Hypothalamus (tissue), 51 donors: ENCODE results near the gene DLG2.

ENCODE experiments used
- DNase-seq, 51 donors: peaks; one replicate each; lab custom pipeline; 2025; lab: John Stamatoyannopoulos, UW

DLG2 gene

DNA sequence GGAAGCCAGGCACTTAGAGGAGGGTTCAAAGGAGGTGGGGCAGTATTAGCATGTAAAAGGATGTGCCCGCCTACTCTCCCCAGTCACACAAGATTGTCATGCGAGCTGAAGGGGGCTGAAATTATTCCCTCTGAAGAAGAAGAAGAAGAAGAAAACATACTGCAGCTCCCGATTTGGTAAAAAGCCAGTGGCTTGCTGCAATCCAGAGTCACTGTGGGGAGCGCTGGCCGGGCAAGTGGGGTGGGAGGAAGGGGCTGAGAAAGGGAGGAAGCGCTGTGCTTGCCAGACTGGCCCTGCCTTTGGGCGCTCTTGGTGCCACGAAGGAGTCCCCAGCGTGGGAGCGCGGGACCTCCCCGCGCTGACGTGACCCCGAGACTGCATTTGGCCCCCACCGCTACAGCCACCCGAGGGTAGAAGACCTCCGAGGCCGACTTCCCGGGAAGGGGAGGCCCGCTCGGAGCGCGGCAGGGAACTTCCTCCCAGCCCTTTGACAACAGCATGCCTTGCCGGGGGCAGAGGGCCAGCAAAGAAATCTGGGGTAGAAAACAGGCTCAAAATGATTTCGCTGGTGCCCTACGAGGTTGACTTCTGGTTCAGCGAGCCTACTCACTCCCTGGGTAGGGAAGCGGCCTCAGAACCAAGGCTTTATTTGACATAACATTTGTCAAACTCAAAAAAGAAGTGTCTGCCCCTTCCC lies 906.3 kb downstream of the DLG2 start:
- peak in 37 of 51 donors; percentile 8 to 71 (median 28) for DNase-seq

DNA sequence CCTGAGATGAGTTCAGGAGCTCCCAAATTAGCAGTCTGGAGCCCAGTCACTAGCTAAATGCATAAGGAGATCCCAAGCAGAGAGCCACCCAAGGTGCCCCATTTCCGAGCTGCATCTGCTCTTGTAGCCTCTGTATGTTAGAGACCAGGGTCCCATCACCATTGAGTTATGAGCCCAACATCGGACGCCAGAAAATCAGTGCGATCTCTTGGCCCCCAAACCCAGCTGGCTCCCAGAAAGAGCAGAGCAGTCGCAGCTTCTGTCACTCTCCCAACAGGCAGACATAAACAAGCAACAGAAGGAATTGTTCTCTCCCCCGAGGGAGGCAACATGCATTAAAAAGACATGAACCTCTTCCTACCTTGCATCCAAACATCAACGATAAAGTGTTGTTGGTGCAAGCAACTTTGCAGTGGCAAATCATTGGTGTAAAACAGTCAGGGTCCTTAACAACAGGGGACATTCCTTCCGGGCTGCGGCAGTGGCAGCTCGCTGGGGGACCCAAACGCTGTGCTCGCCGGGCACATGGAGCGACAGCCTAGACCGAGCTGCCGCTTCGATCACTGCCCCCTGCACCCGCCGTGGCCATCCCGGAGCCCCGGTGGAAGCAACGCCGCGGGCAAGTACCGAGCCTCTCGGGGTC lies 907.1 kb downstream of the DLG2 start:
- DNase-seq, result peak in 28 of 51 donors; percentile 1 to 69 (median 15)

DNA sequence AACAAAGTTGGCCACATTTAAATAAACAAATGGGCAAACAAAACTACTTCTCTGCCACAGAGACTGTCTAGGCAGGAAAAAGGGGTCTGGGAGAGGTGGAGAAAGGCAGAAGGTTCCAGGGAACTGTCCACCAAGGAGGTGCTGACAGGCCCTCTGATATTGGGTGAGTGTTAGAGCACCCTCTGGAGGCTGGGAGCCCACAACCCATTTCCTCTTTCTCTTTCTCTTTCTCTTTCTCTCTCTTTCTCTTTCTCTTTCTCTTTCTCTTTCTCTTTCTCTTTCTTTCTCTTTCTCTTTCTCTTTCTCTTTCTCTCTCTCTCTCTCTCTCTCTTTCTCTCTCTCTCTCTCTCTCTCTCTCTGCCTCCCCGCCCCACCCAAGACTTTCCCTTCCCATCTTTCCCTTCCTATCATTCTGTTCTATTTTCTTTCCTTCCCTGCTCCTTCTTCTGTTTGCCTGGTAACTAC lies 912.8 kb downstream of the DLG2 start:
- peak in 14 of 51 donors; percentile 1 to 29 (median 8) for DNase-seq

DNA sequence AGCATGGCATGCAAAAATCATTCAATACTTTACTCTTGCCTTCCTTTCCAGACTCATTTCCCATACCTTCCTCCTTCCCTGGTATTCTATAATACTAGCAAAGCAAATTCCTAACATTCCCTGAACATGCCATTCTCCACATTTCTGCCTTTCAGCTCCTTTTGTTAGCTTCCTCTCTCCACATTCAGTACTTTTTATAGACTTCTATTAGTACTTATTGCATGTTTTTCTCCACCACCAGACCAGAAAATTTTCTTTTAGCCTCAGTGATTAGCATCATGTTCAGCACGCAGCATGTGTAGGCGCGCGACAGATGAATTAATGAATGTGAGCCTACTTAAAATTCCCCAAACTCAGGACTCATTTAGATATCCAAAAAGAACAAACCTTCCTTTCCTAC lies 935.3 kb downstream of the DLG2 start:
- no peak for DNase-seq

DNA sequence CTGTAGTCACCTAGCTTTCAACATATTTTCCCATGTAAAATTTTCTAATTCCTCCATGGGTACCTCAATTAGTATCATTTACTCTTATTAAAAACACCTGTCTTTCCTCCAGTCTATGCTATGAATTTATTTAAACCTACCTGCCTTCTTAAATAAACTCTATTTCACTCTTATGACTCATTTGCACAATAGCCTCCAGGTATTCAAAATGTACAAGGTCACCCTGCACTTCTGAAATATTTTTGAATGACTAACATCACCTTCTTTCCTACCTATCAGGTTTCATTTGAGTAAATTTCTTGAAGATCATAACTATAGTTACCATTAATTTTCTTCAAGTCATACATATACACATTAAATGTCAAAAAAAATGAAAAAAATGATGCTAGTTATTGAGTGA lies 939.7 kb downstream of the DLG2 start:
- no peak for DNase-seq

DNA sequence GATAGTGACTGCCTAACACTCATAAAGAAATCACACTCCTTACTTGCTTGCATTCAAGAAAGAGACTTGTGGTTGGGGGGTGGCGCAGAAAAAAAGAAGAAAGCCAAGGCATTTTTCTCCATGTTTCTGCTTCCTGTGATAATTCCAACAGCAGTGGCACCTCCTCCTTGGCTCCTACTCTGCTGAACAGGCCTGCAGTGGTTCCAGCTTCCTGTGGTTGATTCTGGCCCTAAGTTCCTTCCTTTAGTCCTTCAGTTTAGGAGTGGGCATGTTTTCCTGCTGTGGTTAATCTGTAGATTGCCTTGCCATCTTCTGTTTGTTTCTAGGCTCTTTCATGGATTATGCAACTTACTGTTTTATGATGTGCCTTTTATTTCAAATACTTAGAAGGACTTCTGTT lies 940.4 kb downstream of the DLG2 start:
- DNase-seq, result no peak

DNA sequence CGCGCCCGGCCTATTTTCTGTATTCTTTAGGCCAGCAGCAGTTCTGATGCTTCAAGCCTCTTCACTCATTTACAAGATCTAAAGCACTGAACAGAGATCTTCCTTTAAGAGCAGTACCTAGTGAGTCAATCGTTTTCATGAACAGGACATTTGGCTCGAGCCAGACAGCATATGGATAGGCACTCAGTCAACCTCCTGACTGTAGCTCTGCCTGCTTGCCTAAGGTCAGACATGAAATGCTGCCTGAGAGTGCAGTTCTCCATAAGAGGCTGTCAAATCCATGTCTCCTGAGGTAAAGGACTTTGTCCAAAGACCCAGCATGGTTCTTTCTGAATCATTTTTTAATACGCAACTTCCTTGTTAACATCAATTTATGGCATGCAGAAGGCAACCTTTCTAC lies 941.2 kb downstream of the DLG2 start:
- DNase-seq, result no peak

GRCh38 chr11:84685149-84685548 lies 942.0 kb downstream of the DLG2 start:
- DNase-seq, result no peak

- no peak for DNase-seq
Measured at GRCh38 chr11:84681456-84681855, 945.7 kb downstream of the DLG2 start.

DNA sequence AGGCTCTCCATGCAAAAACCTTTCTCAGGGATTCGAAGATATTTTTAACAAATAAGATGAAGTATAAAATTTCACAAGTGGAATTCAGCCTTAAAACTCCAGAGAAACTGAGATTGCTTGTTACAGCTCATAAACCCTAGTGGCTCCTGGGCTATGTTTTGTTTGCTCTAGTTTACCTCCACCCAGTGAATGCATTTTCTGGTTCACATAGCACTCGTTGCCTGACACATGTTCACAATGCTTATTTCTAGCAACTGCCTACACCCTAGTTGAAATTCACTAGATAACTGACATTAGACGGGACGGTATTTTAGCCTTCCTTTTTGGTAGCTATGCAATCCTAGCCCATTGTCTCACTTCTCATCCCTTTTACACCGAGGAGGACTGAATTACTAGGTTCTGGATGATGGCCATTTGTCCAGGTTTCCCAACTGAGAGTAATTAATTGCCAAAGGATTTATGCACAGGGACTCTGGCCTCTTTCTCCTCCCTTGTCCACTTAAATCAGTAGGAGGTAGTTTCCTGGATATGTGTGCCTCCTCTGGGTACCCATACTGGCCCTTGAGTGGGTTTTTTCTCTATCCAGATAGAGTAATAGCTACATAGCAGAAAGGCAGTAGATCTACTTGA lies 951.6 kb downstream of the DLG2 start:
- DNase-seq, result no peak

DNA sequence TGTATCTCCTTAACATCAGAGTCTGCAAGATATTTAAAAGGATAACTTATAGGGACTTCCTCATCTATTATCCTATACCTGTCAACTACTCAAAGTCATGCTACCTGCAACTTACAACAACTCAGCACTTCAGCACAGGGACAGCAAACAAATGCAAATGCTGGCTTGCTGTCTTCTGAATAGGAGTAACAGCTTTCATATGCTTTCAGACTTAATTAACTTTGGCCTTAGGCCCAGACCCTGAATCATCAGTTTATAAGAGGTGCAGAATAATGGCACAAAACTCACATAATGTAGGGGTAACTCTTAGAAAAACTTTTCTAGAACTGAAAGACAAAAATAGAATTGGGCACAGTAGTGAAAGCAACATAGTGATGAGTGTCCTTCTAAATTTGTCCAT lies 953.4 kb downstream of the DLG2 start:
- peak in 5 of 51 donors; percentile 1 to 36 (median 9) for DNase-seq

DNA sequence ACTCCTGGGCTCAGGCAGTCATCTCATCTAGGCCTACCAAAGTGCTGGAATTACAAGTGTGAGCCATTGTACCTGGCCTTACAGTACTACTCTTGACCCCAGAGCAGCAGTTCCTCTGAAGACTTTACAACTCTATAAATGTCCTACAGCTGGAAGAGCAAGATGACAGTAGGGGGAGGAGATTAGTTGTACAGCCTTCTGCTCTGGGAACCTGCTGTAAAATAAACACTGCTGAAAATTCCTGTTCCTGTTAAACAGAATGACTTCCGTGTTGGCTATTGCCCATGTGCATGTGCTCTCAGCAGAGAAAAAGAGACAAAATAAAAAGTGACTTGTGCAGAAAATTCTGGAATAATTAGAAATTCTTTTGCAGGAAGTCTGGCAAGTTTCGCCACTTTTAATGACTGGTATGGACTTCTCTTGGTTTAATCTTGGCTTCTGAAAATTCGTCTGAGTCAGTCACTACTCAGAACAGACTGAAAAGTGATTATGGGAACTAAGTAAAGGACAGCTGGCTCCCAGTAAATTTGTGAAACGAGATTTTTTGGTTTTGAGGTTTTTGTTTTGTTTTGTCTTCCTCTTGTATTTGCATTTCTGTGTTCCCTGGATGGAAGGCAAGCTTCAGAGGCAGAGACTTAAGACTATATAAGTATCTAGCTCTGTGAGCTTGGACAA lies 955.7 kb downstream of the DLG2 start:
- DNase-seq, result no peak

DNA sequence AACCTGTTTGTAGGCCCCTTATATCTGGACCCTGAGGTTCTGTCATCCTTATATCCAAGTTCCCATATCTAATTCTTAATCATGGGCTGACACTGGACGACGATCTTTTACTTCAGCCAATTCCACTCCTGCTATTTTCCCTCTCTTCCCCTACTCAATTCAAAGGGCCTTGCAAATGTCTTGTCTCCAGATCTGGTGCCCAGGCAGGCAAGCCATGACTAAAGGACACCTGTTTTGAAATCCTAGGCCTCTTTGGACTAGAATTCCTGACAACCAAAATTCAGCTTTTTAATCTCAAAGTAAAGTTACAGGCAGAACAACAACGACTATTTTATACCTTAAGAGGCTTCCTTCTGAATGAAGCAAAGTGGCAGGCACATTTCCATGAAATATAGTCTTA lies 963.4 kb downstream of the DLG2 start:
- DNase-seq, result no peak

DNA sequence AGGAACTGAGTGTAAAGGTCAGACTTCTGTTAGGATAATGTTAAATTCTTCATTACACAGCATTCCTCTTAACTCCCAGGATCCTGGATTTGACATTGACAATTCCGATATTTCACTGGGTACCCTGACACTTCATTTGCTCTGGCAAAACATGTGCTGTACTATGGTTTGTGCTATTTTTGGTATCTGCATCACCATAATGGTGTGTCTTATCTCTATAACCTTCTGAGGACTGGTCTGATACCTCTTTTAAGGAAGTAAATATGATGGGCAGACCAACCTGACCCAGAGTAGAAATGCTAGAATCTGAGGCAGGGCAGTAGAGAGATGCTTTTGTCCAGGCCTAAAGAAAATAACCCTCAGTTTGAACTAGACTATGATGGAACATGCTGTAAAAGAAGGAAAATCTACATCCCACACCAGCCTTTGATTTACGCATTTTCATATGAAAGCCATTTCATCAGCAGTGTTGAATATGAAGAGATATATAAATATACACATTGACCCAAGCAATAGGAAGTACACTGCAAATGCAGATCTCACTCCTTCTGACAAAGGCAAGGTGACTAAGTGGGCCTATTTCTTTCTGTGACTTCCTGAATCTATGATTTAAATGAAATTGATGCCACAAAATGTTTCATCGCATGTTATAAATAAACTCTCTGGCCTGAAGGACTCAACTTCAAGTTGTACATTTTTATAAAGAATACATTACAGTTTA lies 966.7 kb downstream of the DLG2 start:
- DNase-seq, result no peak

DNA sequence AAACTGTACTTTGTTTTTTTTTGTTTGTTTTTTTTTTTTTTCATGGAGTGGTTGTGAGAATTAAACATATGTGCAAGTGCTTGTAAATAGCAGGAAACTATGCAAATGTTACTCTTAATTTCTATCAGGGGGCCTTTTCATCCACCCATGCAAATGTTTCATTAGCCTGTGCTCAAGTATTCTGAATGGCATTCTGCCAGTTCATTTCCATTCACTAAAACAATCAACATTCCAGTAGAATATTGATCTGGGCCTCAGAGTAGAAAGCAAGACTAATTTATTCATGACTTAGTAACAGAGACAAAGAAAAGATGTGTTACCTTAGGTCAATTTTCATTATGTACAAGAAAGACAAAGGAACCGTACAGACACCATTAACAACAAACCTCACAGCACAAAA lies 971.4 kb downstream of the DLG2 start:
- DNase-seq, result no peak

DNA sequence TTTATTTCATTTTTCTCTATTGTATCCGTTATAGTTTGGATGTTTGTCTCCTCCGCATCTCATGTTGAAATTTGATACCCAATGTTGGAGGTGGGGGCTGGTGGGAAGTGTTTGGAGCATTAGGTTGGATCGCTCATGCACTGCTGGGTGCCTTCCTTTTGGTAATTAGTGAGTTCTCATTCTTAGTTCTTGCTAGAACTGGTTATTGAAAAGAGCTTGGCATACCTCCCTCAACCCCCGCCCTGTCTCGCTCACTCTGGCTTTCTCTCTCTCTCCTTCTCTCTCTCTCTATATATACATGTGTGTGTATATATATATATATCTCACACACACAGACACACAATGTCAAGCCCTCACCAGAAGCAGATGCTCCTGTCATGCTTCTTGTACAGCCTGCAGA lies 978.7 kb downstream of the DLG2 start:
- peak in 1 of 51 donors; percentile 5 for DNase-seq

DNA sequence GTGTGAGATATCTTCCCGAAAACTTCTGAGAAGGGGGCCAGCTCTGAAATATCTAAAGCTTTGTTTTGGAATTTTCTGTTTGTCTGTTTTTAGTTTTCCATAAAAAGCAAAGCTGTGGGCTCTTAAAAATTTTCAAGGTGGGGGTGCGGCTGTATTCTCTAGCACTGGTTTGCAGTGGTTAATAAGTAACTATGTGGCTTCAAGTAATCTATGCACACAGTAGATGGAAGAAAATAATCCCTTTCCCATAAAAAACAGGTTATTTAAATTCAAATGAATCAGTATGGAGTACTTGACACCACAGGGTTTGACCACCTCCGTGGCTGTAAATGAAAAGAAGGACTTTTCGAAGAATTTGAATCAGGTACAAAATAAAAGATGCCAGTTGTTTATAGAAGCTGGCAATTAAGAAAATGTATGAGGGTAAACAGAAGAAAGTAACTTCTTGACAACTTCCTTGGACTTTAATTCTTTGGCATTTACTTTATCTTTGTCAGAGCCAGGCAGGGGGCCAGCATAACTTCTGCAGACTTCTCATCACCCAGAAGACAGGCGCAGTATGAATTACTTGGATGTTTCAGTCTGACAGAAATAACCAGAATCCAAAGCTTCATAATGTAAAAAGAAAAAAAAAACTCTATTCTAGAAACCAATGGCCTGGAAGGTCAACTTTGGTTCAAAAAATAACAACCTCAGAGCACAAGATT lies 981.0 kb downstream of the DLG2 start:
- DNase-seq, result no peak

- DNase-seq, result no peak
Measured at GRCh38 chr11:84642500-84642899, 984.6 kb downstream of the DLG2 start.

DNA sequence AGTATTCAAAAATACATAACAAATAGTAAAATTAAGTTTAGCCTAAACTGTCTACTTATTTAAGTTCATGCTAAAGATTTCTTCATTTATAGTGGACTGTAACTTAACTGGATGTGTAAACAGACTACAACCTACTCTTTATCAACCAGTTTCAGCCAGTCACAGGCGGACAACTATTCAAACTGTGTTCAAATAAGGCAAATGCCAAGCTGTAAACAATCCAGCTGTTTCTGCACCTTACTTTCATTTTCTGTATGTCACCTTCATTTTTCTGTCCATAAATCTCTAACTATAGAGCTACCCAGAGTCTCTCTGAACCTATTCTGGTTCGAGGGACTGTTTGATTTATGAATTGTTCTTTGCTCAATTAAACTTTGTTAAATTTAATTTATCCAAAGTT lies 992.8 kb downstream of the DLG2 start:
- no peak for DNase-seq
